ENCODE measurements around the gene CMPK1. TPM values are rescaled to one million over a fixed set of nuclear protein-coding genes. Genes with fewer than 3 reads are reported as not detected.

The CMPK1 gene
- total and polyA plus RNA-seq, 2 donors (not counting 3 experiments of a cell fraction or from before 2014, with no cell fraction given): 16.4 to 79.6 TPM

DNA sequence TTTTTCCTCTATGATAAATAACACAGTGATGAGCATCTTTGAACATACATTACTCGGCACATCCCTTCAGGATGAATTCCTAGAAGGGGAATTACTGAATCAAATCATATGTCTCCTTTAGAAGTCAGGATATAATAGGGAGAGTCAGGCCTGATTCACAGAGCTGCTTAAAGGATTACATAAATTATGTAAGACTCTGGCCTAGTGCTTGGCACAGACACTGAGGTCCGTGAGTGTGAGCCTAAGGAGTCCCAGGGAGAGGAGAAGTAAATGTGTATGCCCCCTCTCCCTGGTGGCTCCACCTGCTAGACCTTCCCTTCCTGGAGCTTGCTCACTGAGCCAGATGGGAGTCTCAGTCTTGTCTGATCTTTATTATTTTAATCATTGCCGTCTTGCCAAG, 73.9 kb downstream of the CMPK1 start:
- Histone ChIP-seq H2AFZ (ENCODE audit: low read depth, low read length) (no peak overlapping the region), H3K9me1 (replicated peaks; ENCODE audit: control insufficient read depth, extremely low read depth, insufficient read depth, low read length) (no peaks in the 10 kb centered on the region), H3K27me3 (ENCODE audit: control insufficient read depth in 2 of 2, insufficient read depth in 2 of 2, low read length in 2 of 2) (peaks cover 7 to 20% of the 10 kb centered on the region in 2 experiments), H3K27ac (ENCODE audit: insufficient read depth, low read depth, low read length) (no peak overlapping the region), H3K4me2 (ENCODE audit: insufficient read depth, low read length) (no peak overlapping the region), H3K9me3 (replicated peaks; ENCODE audit: control insufficient read depth, insufficient read depth, low read length) (no peaks in the 10 kb centered on the region), H3K36me3 (ENCODE audit: control insufficient read depth in 2 of 2, extremely low read depth in 1 of 2, insufficient read depth in 2 of 2, low read length in 2 of 2) (no peaks in the 10 kb centered on the region), H3K4me1 (ENCODE audit: control insufficient read depth, extremely low read depth, insufficient read depth, low read length) (no peaks in the 10 kb centered on the region), H3K9ac (replicated peaks; ENCODE audit: extremely low read depth, insufficient read depth, low read length) (no peak overlapping the region), H3K4me3 (replicated peaks in 1 of 3; ENCODE audit: insufficient read depth in 1 of 3, low read depth in 1 of 3, low read length in 3 of 3) (no peak overlapping the region), H4K20me1 (replicated peaks; ENCODE audit: control insufficient read depth, extremely low read depth, insufficient read depth, low read length) (no peaks in the 10 kb centered on the region), H3K79me2 (ENCODE audit: control insufficient read depth, insufficient read depth, low read length) (no peaks in the 10 kb centered on the region)
- ChIA-PET POLR2A (no interaction called here), CTCF (interaction anchor here (0.8 to 1.6 kb wide), 3 partner anchors 13 to 319 kb away, joined by 3 to 5 read pairs (median 5); partner anchors contain the start of gene FOXD2)
- DNase-seq (ENCODE audit: low read depth, low spot score): no peak
- intact Hi-C loops (cut with micrococcal nuclease) (no loop called here), dilution Hi-C loops (cut with MboI; ENCODE audit: extremely low pct_ligation_motif_present, low sequenced_read_pairs) (no loop called here)
- FAIRE-seq: no peak
- BruUV-seq (replicated peaks): no TSS peak
- TF ChIP-seq, protein P1, sequence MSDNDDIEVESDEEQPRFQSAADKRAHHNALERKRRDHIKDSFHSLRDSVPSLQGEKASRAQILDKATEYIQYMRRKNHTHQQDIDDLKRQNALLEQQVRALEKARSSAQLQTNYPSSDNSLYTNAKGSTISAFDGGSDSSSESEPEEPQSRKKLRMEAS (IDR thresholded peaks at IDR 0.05; ENCODE audit: insufficient read depth, insufficient read length): no peak
- TF ChIP-seq JUN (IDR thresholded peaks at IDR 0.05; ENCODE audit: borderline replicate concordance, insufficient read depth, insufficient read length, low read depth) (no peak), POLR2AphosphoS5 (IDR thresholded peaks at IDR 0.05; ENCODE audit: insufficient read depth, low read depth, low read length) (no peak), MYC (IDR thresholded peaks at IDR 0.05; ENCODE audit: low read depth, low read length) (no peak), EZH2 (IDR thresholded peaks at IDR 0.05; ENCODE audit: borderline replicate concordance, low read depth, low read length, severe bottlenecking) (no peak), POLR2A (IDR thresholded peaks at IDR 0.05; ENCODE audit: low read depth, low read length) (no peak), CTCF (IDR thresholded peaks at IDR 0.05; ENCODE audit: extremely low read depth in 1 of 2, insufficient read depth in 1 of 2, low read depth in 1 of 2, low read length in 2 of 2) (no peak), GATA2 (IDR thresholded peaks at IDR 0.05; ENCODE audit: insufficient read depth, insufficient read length, low read depth, low read length) (no peak), FOS (IDR thresholded peaks at IDR 0.05; ENCODE audit: borderline replicate concordance, insufficient read depth, low read length) (no peak)
